ENCODE data around the gene FCN1. TPM values are rescaled to one million over a fixed set of nuclear protein-coding genes. Genes with fewer than 3 reads are reported as not detected.
A peak's percentile ranks its signal among the peaks of the same experiment; 100 is the strongest.

The FCN1 gene
- total RNA-seq, 2 donors from 2014 or later: 5.7 to 12.0 TPM

DNA sequence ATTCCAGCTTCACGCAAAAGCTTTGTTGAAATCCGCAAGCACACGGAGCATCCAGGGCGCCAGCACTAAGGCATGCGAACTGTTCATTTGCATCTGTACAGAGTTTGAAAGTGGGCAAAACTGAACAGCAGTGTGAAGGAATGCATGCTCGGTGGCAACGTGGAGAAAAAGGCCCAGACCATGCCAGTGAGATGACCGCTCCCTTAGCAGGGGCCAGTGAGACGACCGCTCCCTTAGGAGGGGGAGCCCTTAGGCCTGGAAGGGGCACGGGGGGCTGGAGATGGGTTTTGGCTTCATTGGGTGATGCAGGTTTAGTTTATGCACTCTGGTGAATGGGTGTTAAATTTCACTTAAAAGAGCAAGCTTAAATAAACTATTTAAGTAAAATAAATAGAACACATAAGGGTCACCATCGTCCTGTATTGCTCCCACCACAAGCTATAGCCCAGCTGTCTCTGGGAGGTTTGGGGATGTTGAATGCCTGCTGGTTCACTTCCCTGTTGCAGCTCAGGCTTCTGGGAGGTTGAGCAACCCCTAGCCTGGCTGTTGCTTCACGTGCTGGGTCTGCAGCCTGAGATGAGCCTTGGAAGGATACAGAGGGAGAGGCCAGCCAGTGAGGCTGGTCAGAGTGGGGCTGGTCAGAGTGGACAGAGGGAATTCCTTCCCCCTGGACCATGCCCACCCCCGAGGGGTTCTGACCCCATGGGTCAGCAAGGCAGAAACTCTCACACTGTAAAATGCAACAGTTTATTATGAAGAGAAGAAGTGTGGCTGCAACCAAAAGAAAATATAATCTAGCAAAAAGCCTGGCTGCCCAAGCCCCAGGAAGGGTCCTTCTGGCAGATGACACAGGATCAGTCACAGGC lies 4.6 kb upstream of the FCN1 start:
- DNase-seq (peak; percentile 50), ATAC-seq (peak; percentile 81 to 84)
- intact Hi-C loops (cut with DNase I): no loop called here

DNA sequence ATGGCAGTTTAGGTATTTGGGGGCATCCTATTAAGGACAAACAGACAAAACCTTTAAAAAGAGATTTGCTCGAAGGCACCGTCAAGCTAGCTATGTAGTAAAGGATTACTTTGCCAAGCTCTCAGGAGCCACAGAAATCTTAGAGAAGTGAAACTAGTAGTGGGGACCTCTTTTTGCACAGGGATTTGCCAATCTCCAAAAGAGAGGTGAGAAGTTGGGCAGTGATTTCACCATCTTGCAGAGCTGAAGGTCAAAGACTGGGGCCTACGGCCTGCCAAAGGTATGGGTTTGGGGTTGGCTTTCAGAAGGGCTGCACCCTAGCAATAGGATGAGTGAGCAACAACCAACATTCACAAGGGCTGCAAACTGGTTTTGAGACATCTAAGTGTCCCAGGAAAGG lies 1.6 kb upstream of the FCN1 start:
- ATAC-seq: no peak
- intact Hi-C loops (cut with DNase I): no loop called here
- DNase-seq: no peak

DNA sequence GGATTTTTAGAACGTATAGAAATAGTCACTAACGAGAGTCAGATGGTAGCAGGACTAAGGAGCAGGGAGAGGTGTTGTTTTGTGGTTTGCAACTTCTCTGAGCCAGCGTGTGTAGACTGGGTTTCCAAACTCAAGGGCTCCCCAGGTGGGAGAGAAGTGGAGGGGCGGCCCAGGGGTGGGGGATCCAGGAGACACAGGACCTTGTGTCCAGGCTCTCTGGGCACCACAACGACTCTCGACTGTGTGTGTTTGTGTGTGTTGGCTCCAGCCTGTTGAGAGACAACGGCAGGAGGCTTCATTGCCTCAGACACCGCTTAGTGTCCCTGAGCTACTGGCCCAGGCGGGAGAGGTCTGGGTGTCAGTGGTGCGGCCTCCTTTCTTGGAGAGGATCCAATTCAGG lies 934 bp upstream of the FCN1 start:
- no peak for DNase-seq
- no peak for ATAC-seq
- intact Hi-C loops (cut with DNase I): no loop called here

DNA sequence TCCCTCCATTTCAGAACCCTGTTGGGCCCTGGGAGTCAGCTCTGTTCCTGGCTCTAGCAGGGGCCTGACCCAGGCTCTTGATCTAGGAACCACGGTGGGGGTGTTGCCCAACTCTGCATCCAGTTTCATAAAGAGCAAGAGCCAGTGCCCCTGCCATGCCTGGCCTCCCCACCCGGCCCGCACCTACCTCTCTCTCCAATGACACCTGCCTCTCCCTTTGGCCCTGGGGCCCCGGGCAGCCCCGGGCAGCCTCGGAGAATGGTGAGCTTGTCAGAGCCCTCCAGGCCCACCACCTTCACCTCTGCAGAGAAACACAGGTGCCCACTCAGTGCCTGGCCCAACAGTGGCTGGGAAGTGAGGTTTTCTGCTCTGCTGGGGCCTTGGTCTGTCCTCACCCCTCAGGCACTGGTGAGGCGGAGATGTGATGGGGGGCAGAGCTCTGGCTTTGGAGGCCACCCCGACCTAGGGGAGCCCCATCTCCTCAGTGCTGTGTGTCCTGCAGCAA lies 1.5 kb downstream of the FCN1 start:
- DNase-seq (no peak), ATAC-seq (no peak)
- intact Hi-C loops (cut with DNase I): no loop called here

DNA sequence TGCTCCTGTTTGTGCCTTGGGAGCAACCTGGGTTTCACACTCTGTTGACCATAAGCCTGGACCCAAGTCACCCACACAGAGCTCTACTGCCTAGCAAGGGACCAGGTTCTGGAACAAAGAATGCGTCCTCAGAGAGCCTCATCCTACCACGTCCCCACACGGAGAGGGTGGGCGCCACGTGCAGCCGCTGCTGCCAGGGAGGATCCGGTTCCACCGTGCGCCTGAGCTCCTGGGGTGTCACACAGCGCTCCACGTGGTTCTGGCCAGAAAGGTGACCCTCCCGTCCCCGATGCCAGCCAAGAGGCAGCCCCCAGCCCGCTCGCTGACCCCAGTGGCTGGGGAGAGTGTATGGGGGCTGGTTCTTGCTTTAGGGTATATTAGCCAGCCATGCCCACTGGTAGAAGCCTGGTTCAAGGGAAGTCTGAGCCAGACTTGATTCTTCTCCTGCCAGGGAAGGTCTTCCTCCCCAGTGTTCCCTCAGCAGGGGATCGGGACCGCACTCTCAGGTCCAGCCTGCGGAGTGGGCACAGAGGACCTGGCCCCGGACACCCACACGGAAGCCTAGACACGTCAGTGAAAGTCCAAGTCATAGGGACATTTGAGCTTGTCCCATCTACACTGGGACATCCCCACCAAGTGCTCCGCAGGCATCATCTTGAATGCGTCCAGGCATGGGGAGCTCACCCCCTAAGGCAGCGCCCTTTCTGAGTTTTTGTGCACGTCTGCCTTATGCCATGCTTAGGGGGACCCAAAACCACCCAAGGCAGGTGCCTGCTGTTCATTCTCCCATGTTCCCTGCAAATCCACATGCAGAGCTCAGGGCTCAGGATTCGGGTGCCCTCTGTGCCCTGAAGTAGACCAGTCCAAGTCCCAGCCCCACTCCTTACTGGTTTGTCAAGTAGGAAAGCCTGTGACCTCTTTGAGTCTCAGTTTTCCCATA lies 2.4 kb downstream of the FCN1 start:
- DNase-seq (no peak), ATAC-seq (no peak)
- intact Hi-C loops (cut with DNase I): no loop called here

DNA sequence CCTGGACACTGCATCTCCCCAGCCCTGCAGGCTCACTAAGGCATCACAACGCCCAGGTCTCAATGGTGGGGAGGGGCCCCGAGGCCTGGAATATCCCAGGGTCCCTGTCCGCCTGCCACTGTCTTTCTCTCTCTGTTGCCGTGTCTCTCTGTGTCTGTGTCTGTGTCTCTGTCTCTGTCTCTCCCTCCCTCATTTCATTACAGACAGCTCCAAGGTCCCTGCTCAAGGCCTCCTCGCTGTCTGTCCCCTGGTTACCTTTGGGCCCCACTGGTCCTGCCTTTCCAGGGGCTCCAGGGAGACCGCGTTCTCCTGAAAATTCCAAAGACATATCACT lies 3.2 kb downstream of the FCN1 start:
- no peak for DNase-seq
- no peak for ATAC-seq
- intact Hi-C loops (cut with DNase I): no loop called here

DNA sequence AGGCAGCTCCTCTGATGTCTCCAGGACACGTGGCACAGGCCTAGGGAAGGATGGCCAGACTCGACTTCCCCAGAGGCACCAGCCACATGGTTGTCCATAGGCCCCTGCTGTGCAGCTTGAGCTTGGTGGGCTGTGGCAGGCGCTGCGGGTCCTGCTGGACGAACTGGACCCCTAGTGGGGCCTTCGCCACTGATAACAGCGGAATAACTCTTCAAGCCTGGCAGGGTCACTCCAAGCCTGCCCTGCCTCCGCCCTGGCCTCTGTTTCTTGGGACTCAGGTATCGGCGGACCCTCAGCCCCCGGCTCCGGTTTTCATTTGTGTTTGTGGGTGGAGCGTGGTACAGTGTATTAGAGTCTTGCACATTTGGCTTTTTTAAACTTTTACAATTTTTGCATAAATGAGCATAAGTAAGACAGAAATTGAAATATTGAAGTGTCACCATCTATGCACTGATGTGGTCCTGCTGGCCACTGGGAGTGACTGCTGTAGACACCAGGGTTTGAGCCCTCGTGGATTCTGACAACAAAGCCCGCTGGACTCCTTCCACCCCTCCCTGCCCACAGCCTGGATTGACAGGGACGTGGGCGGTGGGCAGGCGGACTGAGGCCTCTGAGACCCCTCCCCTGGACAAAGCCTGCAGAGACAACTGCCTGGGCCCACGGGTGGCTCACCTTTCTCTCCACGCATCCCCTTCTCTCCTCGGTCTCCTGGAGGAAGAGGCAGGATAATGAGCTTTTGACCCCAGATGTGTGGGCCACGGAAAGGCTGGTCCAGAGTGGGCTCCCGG lies 3.8 kb downstream of the FCN1 start:
- no peak for DNase-seq
- intact Hi-C loops (cut with DNase I): no loop called here
- ATAC-seq: no peak

DNA sequence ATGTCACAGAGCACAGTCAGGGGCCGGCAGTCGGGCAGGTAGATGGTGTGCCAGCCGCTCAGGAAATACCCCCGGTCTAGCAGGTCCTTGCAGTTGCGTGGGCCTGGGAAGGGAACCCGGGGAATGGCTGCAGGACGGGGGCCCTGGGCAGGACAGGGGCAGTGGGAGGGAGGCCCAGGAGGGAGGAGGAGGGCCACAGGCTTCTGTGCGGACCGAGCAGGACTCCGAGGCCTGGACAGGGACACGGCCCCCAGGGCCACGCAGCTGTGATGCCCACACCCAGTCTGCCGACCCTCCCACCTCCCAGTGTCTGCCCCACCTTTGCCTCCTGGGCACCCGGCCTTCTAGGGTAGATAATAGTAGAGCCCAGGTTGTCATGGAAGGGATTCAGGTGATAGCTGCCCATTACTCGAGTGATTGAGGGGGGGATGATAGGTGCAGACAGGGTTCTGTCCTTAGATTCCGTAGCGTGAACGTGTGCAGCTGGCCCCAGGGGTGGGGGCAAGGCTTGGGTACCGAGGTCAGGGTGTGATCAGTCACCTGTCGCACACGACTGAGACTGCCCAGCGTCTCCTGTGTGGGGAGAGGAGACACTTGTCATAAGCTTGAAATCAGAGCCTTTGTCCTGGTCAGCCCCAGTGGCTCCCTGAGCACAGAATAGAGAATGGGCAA lies 4.5 kb downstream of the FCN1 start:
- no peak for DNase-seq
- intact Hi-C loops (cut with DNase I): no loop called here

DNA sequence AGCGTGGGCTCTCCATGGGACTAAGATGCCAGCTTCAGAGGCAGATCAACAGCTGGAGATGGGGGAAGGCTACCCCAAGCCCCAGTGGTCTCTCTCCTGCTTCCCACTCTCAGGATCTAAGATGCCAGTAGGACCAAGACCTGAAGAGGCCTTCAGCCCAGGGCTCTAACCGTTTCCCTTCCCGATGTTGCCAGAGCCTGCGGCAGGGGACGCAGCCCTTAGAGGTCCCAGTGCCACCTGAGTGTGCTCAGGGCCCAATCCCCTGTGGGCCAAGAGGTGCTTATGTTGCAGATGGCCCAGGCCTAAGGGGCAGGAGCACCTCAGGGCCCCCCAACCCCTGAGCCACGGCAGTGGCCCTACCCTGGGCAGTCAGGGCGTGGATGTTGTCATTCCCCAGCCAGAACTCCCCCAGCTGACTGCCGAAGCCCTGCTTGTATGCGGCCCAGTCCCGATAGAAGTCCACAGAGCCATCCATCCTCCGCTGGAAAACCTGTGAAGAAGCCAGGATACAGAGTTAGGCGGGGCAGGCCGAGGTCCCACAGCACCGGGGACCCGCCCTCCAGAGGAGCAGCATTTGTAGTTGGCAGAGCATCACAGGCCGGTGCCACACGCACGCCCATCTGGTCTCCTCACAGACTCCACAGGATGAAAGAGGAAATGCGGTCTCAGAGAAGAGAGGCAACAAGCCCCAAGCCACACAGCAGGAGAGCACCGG lies 5.4 kb downstream of the FCN1 start:
- intact Hi-C loops (cut with DNase I): no loop called here
- ATAC-seq (no peak), DNase-seq (no peak)

More for the DNA sequence above, 4.5 kb downstream of the FCN1 start:
- no peak for ATAC-seq

DNA sequence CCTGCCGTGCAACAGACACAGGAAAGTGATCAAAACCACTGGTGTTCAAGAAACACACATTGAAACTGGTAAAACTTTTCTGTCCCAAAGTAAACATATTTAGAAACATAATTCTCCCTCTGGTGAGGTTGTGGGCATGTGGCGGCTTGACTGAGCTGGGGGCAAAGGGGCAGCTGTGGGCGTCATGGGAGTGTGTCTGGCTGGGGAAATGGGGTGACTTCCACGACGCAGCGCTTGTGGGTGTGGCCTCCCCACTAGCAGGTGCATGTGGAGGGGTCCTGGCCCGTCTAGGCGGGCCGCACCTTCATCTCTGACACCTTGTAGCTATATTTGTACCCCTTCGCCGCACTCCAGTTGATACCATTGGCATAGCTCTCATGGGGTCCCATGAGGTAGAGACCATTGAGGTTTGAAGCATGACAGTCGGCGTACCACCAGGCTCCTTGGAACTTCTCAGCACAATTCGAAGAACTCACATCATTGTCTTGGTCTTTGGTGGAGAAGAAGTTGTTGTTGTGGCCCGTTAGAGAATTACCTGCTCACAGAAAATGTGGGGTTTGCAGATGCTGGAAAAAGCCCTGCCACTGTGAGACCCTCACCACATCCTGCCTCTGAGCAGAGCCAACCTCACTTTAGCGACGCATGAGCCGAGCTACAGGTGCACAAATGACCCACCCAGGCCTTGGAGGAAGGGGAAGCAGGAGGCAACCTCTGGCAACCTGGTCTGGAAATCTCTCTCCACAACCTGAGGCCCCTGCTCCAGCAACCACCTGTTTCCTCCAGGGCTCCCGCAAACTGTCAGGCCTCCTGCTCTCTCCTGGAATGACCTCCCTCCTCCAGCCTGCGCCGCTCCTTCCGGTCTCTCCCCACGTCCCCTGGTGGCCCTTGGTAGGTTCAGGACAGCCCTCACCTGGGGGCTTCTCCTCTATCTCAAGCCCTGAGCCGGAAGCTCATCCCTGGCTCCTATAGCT lies 7.9 kb downstream of the FCN1 start:
- intact Hi-C loops (cut with DNase I): no loop called here

DNA sequence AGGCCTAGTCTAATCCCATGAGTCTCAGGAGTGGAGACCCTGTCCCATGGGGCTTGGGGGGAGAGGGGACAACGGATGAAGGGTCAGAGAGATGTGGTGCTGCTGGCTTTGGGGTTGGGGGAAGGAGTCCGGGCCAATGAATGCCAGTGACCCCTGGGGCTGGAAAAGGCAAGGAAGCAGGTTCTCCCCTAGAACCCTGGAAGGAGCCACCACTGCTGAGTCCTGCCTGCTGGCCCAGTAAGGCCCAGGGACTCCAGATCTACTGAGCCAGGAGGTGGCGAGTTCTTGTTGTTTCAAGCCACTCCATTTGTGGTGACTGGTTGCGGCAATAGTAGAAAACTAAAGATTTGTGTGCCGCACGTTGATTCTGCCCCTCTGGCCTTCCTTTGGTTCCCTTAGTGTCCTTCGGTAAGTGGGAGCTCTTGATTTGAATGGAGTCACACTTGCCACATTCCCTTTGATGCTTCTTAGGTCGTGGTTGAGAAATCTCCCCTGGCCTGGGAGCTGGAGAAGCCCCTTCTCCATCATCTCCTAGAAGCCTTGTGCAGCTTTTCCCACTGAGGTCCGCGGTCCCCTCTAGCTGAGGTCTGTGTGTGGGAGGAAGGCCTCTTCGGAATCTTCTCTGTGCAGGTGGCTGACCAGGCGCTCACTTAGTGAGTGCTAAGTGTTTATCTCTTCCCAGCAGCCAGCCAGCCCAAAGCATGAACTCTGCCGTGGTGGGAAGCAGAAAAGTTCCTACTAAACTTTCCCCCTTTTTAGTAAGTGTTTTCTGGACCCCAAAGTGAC lies 9.0 kb downstream of the FCN1 start:
- intact Hi-C loops (cut with DNase I): no loop called here
- no peak for ATAC-seq
- DNase-seq: no peak

More for the DNA sequence above, 7.9 kb downstream of the FCN1 start:
- ATAC-seq (no peak), DNase-seq (no peak)

DNA sequence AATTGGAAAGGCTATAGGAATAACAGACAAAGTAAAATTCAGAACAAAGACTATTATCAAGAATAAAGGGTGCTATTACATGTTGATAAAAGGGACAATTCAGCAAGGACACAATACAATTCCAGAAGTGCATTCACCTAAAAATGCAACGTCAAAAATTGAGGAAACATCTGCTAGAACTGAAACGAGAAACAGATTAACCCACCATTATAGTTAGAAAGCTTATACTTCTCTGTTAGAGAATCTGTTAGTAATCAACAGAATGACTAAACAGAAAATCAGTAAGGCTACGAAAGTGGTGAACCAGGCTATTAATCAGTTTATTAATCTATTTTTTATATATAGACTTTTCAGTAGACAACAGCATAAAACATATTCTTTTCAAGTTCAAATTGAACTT lies 14.8 kb downstream of the FCN1 start:
- intact Hi-C loops (cut with DNase I): no loop called here
- ATAC-seq (no peak), DNase-seq (no peak)

DNA sequence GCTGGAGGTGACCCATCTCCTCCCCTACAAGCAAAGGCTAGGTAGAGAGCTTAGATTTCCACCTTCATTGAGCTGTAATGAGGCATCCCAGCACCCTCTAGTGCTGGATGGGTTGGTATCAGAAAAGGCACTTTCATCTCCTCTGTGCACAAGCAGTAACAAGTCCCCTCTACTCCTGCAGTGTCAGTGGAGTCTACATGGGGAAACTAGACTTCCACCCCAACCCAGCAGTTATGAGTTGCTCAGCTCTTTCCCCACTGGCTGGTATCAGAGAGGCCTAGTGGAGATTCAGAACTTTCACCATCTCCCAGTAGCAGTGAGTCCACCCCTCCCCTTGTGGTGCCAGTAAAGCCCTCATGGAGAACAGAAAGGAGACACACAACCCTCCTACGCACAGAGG lies 17.9 kb downstream of the FCN1 start:
- ATAC-seq (no peak), DNase-seq (no peak)
- intact Hi-C loops (cut with DNase I): no loop called here

DNA sequence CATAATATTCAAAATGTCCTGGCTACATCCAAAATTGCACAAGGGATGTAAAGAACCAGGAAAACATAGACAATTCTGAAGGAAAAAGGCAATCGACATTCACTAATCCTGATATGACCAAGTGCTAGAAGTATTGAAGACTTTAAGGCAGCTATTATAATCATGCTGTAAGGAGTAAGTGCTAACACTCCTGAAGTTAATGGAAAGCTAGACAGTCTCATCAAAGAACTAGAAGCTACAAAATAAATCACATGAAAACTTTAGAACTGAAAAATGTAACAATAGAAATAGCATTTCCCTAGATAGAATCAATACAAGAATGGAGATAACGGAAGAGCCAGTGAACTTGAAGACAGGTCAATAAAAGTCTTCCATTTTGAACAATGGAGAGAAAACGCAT lies 18.5 kb downstream of the FCN1 start:
- intact Hi-C loops (cut with DNase I): no loop called here
- DNase-seq (no peak), ATAC-seq (no peak)

DNA sequence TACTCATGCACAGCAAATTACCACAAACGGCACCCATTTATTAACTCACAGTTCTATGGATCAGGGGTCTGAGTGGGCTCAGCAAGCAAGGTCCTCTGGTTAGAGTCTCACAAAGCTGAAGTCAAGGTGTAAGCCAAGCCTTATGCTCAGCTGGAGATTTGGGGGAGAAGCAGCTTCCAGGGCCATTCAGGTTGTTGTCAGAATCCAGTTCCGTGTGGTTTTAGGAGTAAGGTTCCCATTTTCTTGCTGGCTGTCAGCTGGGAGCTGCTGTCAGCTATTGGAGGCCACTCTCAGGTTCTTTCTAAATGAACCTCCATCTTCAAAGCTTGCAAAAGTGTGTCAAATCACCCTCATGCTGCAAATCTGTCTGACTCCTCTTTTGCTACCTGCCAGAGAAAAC lies 19.4 kb downstream of the FCN1 start:
- ATAC-seq (no peak), DNase-seq (no peak)
- intact Hi-C loops (cut with DNase I): no loop called here

DNA sequence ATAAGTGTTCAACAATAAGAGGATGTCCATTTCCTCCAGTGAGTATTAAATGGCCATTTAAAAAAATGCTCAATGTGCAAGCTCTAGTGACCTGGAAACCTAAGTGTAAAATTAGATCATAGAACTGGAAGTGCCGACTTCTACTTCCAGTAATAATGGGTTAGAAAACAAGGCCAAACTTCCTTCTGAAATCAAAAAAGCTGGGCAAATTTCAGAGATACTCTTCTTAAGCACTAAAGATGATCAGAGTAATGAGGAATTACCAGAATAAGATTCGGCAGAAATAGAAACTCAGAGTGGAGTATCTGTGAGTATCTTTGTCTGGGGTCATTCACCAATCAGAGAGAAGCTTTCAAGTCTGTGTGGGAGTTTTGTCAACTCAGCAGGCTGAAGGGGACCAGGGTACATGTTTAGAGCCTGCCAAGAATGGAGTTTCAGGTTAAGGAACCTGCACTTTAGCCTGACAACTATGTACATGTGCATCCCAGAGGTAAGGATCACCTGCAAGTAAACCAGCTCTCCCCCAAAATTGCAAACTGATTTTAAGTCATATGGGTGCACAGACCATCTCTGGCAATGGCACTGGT lies 20.0 kb downstream of the FCN1 start:
- peak in 1 of 2 donors; percentile 31 for ATAC-seq
- intact Hi-C loops (cut with DNase I): no loop called here
- no peak for DNase-seq
